HG02759 (cell line): ENCODE measurements around the gene POLH.
"Not testable (repeated sequence)": the region's sequence is repeated elsewhere in the genome, so short reads cannot be mapped to it uniquely, and the experiment has no call there.

Source experiments
- ATAC-seq: cut with Tn5 transposase; IDR thresholded peaks from one replicate; pipeline ENCODE4 v1.9.1; 2021; ENCODE audit warnings: mild to moderate bottlenecking, moderate library complexity; ENCODE audit not compliant: unreplicated experiment

The POLH gene

DNA sequence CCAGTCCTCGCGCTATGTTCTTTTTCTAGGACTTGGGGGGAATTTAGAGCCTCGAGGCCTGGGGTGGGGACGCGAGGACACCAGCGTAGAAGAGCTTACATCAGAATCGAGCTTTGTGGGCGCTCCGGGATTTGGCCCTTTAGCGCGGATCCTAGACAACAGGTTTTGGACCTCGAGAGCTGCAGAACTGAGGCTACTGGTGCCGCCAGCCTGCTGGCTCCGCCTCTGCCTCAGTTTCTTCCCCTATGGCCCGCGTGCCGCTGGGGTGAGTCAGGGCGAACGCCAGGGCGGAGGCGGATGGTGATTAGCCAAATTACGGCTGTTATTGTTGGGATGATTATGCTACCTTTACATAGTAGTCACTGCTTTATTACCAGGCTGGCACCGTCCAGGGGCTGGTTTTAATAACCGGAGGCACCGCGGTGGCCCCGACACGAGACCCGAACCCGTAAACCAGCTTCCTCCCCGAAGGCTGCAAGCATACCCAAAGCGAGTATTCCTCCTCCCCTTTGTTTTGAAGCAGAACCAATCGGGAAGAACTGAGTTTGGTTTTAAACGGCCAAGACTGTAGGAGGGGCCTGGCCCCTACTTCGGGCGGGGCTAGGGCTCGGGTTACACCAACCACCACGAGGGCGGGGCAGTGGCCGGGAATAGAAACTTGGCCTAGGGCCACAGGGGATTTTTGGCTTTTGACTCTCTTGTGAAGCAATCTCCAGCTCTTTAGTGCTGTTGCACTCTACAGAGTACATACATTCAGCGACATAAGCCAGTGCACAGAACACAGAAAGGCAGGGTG, 53.7 kb downstream of the POLH start:
- peak; percentile 68 for ATAC-seq

DNA sequence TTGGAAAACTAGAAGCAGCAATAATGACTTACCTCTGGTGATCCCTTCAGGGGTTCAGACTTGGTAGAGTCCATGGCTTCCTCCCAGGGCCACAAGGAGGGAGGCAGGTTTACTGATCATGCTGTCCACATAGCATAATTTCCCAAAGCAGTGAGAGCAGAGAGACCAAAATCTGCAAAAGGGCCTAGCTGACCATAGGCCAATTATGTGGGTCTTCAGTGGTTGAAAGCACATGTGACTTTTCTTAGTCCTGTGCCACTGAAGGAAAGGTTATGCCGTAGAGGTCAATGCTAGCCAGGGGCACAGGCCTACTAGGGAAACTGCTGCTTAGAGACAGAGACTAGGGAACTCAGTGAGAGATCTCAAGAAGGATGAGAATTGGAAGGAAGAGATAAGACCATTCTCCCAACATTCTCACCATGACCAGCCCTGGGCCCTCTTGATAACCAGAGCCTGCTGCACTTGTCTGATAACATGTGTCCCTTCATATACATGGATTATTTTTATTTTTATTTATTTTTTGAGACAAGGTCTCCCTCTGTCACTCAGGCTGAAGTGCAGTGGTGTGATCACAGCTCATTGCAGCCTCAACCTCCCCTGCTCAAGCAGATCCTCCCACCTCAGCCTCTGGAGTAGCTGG, 55.1 kb downstream of the POLH start:
- no peak for ATAC-seq

DNA sequence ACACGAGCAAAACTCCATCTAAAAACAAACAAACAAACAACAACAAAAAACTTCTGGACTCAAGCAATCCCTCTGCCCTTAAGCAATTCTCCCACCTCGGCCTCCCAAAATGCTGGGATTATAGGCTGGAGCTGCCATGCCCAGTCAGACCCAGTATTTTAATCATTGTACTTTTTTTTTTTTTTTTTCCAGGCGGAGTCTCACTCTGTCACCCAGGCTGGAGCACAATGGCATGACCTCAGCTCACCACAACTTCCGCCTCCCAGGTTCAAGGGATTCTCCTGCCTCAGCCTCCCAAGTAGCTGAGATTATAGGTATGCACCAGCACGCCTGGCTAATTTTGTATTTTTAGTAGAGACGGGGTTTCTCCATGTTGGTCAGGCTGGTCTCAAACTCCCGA, 57.0 kb downstream of the POLH start:
- ATAC-seq, result not testable (repeated sequence)

DNA sequence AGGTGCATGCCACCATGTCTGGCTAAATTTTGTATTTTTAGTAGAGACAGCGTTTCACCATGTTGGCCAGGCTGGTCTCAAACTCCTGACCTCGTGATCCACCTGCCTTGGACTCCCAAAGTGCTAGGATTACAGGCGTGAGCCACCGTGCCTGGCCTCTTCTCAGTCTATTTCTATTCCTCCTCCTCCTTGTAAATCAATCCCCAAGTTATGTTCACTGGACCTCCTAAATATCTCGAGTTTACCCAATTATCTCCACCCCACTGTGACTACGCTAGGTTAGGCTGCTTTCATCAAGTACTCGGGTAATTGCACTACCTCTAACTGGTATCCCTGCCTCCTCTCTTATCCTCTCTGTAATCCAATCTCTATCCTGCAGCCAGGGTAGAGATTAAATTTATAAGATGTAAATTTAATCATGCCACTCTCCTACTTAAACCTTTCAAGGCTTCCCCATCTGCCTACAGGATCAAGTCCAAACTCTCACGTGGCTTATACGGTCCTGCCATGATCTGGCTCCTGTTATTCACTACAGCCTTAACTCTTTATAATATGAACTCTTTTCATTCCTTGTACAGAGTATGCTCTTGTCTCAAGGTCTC, 58.8 kb downstream of the POLH start:
- no peak for ATAC-seq

DNA sequence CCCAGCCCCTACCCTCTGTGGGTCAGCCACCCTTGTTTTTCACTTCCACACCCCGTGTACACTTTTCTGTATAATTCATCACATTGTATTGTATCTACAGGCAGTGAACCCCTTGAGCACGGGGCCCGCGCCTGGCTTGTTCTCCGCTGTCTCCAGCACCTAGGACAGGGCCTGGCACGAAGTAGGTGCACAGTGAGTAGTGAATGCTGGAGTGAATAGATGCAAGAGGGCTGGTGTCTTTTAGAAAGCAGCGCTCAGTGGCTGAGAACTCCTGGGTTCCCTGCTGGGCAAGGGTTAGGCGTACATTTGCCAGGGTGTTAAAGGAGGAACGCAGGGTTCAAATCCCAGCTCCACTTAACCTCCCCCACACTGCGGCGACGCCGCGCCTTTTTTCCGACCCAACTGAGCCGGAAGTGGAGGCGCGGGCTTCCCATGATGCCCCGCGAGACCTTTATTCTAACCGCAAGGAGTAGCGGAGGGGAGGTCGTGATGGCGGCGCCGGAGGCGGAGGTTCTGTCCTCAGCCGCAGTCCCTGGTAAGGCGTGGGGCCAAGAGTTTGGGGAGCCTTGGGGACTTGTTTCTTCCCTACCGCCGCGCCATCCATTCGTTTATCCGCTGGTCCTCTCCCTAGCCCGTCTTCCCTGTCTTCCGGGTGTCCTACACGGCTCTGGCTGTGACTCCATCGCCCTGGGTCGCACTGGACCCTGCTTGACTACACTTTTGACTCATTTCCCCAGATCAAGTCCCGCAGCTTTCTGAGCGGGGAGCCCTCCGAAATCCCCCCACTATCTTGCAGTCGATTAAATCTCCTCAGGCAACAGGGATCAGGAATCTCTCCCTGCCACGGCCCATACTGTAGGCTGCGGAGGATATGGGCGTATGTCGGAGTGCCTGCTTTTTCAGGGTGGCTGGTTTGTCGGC, 59.7 kb downstream of the POLH start, which contains the start of gene MAD2L1BP:
Gene MAD2L1BP (plus strand): TSS at position 454 of the 921 bp plus-strand sequence. CDS start 36 bp downstream, at position 490.
- ATAC-seq, result peak; percentile 87

DNA sequence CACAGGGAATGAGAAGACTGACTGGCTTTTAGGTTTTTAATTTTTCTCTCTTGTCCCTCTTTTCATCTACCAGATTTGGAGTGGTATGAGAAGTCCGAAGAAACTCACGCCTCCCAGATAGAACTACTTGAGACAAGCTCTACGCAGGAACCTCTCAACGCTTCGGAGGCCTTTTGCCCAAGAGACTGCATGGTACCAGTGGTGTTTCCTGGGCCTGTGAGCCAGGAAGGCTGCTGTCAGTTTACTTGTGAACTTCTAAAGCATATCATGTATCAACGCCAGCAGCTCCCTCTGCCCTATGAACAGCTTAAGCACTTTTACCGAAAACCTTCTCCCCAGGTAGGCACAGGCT, 60.3 kb downstream of the POLH start:
- no peak for ATAC-seq

DNA sequence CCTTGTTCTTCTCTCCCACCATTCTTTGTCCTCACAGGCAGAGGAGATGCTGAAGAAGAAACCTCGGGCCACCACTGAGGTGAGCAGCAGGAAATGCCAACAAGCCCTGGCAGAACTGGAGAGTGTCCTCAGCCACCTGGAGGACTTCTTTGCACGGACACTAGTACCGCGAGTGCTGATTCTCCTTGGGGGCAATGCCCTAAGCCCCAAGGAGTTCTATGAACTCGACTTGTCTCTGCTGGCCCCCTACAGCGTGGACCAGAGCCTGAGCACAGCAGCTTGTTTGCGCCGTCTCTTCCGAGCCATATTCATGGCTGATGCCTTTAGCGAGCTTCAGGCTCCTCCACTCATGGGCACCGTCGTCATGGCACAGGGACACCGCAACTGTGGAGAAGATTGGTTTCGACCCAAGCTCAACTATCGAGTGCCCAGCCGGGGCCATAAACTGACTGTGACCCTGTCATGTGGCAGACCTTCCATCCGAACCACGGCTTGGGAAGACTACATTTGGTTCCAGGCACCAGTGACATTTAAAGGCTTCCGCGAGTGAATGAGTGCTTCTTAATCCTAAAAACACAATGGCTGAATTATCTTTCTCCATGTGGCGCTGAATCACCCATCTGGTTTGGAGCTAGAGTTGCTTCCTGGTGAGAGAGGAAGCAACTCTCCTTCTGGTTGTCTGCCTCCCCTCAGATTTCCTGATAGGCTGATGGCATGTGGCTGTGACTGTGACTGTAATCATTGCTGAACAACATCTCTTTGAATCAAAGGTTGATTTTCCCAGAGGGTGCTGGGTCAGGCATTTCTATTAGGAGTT, 64.2 kb downstream of the POLH start:
- no peak for ATAC-seq

DNA sequence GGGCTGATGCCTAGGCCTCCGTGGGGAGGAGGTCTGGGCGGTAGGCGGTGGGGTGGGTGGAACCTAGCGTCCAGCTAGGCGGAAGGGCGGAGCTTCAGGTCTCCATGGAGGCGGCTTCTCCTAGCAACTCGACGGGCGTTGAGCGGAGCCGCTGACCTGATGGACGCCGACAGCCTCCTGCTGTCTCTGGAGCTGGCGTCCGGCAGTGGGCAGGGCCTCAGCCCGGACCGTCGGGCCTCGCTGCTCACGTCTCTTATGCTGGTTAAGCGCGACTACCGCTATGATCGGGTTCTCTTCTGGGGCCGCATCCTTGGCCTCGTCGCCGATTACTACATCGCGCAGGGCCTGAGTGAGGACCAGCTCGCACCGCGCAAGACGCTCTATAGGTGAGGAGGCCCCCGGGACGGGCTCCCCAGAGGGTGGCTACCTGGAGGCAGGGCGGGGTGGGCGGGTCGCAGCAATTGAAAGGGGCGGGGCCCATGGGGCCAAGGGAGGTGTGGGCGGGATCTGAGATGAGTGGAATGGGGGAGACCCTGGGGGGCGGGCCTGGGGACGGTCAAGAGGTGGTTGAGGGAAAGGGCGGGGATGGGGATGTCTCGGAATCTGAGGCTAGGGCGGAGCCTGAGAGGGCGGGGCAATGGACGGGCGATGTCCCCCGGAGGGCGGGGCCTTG, 69.1 kb downstream of the POLH start, which contains the start of gene RSPH9:
Gene RSPH9 (plus strand): TSS at position 97 of the 673 bp plus-strand sequence. CDS start 63 bp downstream, at position 160.
- peak; percentile 75 for ATAC-seq

DNA sequence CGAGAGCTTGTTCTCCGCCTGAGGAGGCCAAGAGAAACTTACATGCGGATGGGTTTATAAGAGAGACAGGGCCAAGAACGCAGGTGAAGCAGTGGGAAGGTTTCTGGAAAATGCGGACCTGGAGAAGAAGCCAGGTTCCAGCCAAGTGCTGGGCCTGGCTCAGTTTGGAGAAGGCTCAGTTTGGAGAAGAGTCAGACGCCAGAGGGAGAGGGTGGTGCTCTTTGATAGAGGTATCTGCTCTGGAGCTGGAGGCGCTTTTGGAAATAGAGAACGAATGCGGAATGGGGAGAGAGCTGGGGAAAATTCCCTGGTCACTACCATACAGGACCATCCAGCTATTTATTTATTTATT, 69.6 kb downstream of the POLH start:
- peak; percentile 18 for ATAC-seq

DNA sequence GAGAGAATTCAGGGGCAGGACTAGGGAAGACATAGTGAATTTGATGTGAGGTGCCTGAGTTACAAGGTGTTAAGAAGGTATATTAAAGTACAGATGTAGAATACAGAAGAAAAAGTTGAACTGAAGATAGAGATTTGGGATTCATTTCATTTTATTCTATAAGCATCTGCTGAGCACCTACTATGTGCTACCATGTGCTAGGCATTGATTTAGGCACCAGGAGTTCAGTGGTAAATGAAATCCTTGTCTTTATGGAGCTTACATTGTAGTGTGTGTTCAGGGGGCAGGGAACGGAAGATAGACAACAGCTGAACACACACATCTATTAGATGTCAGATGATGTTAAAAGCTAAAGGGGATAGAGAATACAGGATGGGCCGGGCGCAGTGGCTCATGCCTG, 71.6 kb downstream of the POLH start:
- ATAC-seq, result no peak

DNA sequence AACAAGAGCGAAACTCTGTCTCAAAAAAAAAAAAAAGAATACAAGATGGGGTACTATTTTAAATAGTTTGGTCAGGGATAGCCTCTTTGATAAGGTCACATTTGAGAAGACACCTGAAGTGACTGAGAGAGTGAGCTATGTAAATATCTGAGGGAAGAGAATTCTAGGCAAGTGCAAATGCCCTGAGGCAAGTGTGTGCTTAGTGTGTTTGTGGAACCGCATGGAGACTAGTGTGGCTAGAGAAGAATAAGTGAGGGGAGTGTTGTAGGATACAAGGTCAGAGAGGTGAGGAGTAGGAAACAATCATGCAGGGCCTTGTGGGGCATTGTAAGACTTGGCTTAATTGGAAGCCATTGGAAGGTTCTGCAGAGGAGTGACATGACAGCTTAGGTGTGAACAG, 72.3 kb downstream of the POLH start:
- ATAC-seq, result no peak

DNA sequence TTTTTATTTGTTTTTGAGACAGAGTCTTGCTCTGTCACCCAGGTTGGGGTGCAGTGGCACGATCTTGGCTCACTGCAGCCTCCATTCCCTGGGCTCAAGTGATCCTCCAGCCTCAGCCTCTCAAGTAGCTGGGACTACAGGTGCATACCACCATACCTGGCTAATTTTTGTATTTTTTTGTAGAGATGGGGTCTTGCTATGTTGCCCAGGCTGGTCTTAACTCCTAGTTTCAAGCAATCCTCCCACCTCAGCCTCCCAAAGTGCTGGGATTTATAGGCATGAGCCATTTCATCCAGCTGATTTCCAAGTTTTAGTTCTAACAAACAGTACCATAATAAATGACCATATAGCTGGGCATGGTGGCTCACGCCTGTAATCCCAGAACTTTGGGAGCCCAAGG, 76.8 kb downstream of the POLH start:
- ATAC-seq, result not testable (repeated sequence)

DNA sequence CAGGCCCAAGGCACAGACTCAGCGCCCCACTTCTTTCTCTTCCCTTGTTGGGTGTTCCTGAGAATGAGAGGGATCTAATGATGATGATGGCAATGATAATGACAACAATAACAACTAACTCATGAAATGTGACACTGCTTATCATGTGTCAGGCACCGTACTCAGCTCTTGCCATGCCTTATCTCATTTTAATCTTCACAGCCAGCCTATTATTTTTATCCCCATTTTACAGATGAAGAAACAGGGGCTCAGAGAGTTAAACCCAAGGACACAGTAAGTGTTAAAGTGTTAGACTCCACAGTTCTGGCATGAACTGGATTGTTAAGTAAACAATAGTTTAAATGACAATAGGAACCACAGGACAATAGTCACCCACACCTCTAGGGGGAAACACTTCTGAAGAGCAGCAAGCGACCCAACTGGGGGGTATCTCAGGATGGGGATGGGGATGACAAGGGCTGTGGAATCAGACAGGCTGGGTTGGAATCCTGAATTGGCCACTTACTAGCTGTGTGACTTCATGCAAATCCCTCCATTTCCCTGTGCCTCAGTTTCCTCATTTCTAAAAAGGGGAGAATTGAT, 81.3 kb downstream of the POLH start:
- no peak for ATAC-seq

DNA sequence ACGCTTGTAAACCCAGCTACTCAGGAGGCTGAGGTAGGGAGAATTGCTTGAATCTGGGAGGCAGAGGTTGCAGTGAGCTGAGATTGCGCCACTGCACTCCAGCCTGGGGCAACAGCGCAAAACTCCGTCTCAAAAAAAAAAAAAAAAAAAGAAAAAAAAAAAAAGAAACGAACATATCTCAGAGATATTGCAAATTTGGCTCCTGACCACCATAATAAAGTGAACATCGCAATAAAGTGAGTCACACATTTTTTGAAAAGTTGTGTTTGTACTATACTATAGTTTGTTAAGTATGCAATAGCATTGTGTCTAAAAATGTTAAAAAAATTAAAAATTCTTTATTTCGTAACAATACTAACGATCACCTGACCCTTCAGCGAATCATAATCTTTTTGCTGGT, 82.2 kb downstream of the POLH start:
- no peak for ATAC-seq

DNA sequence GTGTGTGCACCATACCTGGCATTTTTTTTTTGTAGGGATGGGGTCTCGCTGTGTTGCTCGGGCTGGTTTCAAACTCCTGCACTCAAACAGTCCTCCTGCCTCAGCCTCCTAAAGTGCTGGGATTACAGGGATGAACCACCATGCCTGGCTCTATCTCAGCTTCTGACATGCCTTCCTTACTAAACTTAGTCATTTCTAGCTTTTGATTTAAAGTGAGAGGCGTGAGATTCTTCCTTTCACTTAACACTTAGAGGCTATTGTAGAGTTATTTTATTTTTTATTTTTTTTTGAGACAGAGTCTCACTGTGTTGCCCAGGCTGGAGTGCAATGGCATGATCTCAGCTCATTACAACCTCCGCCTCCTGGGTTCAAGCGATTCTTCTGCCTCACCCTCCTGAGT, 87.0 kb downstream of the POLH start:
- not testable (repeated sequence) for ATAC-seq
